Dedifferentiated amniotic fluid mesenchymal stem cell (primary cell): Measurements from ENCODE around the gene ARFGEF3.

Experiments
- DNase-seq: peaks from one replicate; pipeline ENCODE4 v3.0.0-alpha.2; 2016; ENCODE audit errors: extremely low spot score

The ARFGEF3 gene

GRCh38 chr6:138307816-138308730 is 146.3 kb downstream of the ARFGEF3 start:
- DNase-seq, result no peak

DNA sequence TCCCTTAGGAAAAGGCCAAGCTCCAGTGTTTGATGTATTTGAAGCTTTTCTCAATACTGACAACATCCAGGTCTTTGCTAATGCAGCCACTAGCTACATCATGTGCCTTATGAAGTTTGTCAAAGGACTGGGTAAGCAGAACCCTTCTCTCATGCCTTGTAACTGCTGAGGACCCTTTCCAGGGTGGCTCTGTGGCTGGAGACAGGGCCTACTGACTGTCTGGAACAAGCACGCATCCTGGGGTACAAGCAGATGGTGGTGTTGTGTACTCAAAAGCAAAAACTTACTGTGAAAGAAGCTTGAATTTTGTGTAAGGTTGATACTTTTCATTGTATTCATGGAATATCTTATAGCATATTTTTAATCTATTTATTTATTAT is 147.0 kb downstream of the ARFGEF3 start:
- DNase-seq, result no peak

DNA sequence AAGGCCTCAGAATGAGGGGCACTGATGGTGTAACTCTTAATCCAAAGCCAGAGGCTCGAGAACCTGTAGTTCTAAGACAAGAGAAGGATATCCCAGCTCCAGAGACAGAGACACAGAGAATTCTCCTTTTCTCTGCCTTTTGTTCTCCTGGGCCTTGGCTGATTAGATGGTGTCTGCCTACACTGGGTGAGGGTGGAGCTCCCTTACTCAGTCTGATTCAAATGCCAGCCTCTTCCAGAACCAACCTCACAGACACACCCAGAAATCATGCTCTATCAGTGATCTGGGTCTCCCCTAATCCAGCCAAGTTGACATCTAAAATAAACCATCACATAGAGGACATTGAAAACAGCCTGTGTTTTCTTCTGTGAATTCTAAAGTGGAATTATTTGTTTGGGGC is 148.0 kb downstream of the ARFGEF3 start:
- no peak for DNase-seq

GRCh38 chr6:138310294-138310693 is 148.6 kb downstream of the ARFGEF3 start:
- no peak for DNase-seq

- DNase-seq, result no peak
These were observed 149.1 kb downstream of the ARFGEF3 start for GRCh38 chr6:138310821-138311220.

DNA sequence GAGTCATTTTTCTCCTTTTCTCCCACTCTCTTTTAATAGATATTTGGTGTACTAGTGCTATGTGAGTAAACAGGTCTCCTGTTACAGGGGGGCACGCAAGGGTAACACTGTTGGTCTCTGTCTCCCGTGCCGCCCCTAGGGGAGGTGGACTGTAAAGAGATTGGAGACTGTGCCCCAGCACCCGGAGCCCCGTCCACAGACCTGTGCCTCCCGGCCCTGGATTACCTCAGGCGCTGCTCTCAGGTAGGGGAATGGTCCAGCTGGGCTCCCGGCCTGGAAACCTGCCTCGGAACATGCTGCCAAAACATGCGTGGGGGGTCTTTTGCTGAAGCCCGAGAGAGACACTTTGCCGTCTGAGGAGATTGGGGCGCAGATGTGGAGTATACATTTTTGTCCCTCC is 149.5 kb downstream of the ARFGEF3 start:
- DNase-seq, result no peak

DNA sequence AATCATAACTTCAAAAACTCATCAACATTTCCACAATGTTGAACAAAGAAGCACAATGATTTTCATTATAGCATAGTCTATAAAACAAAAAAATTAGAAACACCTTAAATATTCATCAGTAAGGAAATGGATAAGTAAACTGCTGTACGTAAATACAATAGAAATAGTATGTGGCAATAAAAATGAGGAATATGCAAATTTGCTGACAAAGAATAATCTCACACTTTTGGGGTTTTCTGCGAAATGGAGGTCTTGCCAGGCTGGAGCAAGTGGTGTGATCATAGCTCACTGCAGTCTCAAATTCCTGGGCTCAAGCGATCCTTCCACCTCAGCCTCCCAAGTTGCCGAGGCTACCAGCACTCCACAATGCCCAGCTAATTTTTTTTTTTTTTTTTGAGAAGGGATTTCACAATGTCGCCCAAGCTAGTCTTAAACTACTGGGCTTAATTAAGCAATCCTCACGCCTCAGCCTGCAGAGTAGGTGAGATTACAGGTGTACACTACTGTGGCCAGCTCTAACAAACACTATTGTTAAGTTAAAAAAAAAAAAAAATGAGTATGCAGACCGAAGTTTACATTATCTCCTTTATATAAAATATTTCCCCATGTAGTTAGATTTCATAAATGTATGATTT is 157.1 kb downstream of the ARFGEF3 start:
- no peak for DNase-seq

DNA sequence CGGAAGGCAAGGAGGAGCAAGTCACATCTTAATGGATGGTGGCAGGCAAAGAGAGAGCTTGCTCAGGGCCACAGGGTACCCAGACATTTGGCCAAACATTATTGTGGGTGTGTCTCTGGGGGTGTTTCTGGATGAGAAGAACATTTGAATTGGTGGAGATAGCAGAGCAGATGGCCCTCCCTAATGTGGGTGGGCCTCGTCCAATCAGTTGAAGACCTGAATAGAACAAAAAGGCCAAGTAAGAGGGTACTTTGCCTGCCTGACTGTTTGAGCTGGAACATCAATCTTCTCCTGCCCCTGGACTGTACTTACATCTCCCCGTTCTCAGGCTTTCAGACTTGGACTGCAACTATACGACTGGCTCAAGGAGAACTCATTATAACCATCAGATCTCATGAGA is 160.2 kb downstream of the ARFGEF3 start:
- no peak for DNase-seq

GRCh38 chr6:138323821-138324220 is 162.1 kb downstream of the ARFGEF3 start:
- DNase-seq, result no peak

DNA sequence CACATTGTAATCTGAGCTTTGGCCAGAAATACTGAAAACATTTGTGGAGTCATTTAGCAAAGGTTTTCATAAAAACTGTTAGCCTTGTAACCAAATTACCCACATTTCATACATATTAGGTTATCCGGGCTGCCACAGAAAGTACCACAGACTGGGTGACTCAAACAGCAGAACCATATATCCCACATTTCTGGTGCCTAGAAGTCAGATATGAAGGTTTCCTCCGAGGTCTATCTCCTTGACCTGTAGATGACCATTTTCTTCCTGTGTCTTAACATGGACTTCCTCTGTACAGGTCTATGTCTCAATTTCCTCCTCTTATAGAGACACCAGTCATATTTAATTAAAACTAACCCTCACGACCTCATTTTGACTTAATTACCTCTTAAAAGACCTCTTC is 166.5 kb downstream of the ARFGEF3 start:
- no peak for DNase-seq

DNA sequence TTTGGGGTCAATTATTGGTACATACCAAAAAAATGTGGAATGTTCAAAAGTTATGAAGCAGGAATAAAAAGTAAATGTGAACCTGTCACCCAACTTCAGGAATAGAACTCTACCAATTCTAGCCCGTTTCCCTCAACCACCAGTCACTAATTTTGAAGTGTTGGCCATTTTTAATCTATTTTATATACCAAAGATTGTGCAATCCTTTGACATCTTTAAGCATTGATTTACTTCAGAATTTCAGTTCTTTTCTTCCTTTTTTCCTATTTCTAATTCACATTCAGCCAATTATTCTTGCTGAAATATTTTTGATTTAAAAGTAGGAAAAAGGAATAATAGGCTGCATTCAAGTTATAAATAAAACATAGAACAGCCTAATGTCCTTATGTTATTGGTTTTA is 169.0 kb downstream of the ARFGEF3 start:
- no peak for DNase-seq

DNA sequence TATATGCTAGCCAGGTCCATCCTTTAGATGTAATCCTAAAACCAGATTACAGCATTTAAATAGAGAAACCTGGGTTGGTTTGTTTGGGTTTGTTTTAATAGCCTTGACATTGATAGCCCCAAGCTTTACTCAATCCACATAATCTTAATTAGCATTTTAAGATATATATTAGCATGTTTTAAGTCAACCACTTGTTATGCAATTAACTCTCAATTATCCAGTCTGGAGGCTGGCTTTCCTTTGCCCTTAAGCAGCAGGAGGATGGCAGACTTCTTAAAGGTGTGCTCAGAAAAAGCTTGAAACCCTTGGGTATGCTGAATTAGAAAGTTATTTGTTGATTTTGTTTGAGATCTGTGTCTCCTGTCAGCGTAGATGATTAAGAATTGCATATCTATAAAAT is 169.7 kb downstream of the ARFGEF3 start:
- no peak for DNase-seq

DNA sequence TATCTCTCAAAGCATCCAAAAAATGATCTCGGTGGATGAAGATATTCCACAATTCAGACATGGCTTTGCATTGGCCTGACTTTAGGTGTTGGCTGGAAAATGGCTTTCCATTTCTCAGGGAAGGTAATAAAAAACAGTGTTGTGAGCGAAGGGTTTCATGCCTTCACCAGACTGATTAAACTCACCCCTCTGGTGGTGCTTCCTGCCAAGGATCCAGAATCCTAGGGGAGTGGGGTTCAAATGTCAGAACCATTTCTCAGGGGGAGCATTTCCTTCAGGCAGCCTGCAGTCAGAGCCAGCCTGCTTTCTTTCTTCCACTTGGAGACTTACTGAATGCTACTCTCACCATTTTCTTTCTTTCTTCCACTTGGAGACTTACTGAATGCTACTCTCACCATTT is 170.2 kb downstream of the ARFGEF3 start:
- no peak for DNase-seq

- DNase-seq, result no peak
These were observed 172.3 kb downstream of the ARFGEF3 start for GRCh38 chr6:138334000-138334399.

DNA sequence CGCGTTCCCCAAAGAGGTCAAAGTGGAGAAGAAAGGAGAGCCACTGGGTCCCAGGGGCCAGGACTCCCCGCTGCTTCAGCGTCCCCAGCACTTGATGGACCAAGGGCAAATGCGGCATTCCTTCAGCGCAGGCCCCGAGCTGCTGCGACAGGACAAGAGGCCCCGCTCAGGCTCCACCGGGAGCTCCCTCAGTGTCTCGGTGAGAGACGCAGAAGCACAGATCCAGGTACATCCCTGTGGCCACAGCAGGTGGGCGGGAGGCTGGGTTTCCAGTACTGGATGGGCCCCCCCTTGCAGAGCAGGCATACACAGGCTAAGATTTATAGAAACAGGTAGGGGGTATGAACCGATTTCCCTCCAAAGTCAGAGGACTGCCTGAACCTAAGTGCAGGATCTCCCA is 173.2 kb downstream of the ARFGEF3 start:
- DNase-seq, result no peak

DNA sequence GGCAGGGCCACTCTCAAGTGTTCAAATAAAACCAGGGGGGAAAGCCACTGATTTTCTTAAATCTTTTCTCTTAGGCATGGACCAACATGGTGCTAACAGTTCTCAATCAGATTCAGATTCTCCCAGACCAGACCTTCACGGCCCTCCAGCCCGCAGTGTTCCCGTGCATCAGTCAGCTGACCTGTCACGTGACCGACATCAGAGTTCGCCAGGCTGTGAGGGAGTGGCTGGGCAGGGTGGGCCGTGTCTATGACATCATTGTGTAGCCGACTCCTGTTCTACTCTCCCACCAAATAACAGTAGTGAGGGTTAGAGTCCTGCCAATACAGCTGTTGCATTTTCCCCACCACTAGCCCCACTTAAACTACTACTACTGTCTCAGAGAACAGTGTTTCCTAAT is 174.5 kb downstream of the ARFGEF3 start:
- no peak for DNase-seq

DNA sequence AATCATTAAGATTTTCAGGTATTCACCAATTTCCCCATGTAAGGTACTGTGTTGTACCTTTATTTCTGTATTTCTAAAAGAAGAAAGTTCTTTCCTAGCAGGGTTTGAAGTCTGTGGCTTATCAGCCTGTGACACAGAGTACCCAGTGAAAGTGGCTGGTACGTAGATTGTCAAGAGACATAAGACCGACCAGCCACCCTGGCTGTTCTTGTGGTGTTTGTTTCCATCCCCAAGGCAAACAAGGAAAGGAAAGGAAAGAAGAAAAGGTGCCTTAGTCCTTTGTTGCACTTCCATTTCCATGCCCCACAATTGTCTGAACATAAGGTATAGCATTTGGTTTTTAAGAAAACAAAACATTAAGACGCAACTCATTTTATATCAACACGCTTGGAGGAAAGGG is 175.3 kb downstream of the ARFGEF3 start:
- DNase-seq, result no peak

DNA sequence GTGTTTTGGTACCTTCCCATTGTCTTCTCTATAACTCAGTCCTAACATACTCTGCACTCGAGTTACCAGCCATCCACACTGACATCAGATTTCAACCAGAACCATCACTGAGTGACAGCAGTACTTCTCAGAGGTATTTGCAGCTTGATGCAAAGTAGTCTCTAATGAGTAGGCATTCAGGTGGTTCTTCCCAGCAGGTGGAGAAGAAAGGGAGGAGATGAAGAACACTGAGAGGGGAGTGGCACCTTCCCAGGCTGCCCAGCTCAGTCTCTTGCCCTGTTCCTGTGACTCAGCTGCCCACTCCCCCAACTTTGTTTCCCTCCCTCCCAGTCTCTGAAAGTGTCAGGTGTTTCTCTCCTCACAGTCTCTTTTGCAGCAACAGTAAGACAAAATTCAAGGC is 177.3 kb downstream of the ARFGEF3 start:
- DNase-seq, result no peak

DNA sequence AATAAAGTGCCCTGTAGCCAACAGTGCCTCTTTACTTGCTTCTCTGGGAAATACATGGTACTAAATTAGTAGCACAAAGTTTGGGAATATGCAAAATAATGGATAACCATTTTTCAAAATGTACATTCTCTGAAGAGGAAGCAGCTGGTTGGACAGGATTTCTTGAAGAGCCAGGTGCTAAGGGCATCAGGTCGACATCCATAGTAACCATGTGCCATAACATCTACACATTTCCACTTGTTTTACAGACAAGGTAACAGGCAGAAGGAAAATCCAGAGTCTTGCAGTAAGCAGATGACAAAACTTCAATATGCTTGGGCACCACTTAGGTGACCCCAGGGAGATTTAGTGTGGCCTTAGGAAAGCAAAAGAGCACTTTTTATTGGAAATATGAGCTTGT is 179.4 kb downstream of the ARFGEF3 start:
- no peak for DNase-seq

GRCh38 chr6:138343112-138343511 is 181.4 kb downstream of the ARFGEF3 start:
- DNase-seq, result no peak

DNA sequence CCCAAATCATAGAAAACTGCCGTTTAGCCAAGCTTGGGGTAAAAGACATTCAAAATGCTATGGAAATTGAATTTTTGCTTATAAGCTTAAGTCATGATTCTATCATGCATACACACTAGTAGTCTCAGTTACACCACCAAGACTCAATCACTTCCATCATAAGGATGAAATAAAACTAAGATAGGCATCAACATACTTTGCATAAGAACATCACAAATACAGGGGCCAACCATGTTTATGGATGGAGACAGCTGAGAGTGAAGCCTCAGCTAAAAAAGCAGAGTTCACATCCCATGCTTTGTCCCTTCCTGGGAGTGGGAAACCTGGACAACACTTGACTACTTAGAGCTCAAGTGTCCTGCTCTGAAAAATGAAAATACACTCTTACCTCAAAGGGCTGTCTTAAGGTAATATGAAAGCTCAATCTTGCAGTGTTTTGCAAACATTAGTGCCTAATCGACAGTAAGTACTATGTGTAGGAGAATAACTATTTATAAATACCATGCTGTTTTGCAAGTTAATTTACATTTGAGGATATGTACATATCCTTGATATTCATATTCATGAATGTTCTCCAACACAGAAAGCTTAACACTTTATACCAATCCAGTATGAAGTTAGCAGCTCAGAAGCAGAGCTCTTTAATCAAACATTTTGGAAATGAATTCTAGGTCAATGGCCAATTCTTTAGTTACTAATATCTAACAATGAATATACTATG is 184.0 kb downstream of the ARFGEF3 start:
- no peak for DNase-seq

- peak; percentile 20 for DNase-seq
These were observed 184.8 kb downstream of the ARFGEF3 start for GRCh38 chr6:138346302-138347195.
